Smooth muscle cell (in vitro differentiated cells): ENCODE results near the gene C1orf141. TPM values are rescaled to one million over a fixed set of nuclear protein-coding genes. Genes with fewer than 3 reads are reported as not detected.
A peak's percentile ranks its signal among the peaks of the same experiment; 100 is the strongest.
"Not testable (repeated sequence)": the region's sequence is repeated elsewhere in the genome, so short reads cannot be mapped to it uniquely, and the experiment has no call there.

ENCODE experiments used
- DNase-seq: peaks from one replicate; lab custom pipeline; 2025; ENCODE audit not compliant: unreplicated experiment; lab: John Stamatoyannopoulos, UW
- H2AFZ ChIP-seq: fragments of 200-600 bp; sonication (generic); 2 replicates; pipeline ENCODE4 v1.6.0; 2016; ENCODE audit warnings: antibody characterized with exemption, low read depth, mild to moderate bottlenecking
- H3F3A ChIP-seq: fragments of 200-600 bp; sonication (generic); 2 replicates; pipeline ENCODE4 v1.6.0; 2017; ENCODE audit warnings: antibody characterized with exemption, low read depth
- H3K27ac ChIP-seq: fragments of 200-600 bp; sonication (generic); 2 replicates; pipeline ENCODE4 v1.5.1; 2016; ENCODE audit warnings: low read depth, mild to moderate bottlenecking
- H3K27me3 ChIP-seq: fragments of 200-600 bp; sonication (generic); 2 replicates; pipeline ENCODE4 v1.6.1; 2016; ENCODE audit warnings: low read depth, mild to moderate bottlenecking
- H3K36me3 ChIP-seq: fragments of 200-600 bp; sonication (generic); 2 replicates; pipeline ENCODE4 v1.5.1; 2016; ENCODE audit warnings: low read depth
- H3K4me1 ChIP-seq: fragments of 200-600 bp; sonication (generic); 2 replicates; pipeline ENCODE4 v1.5.1; 2016; ENCODE audit warnings: low read depth
- H3K4me2 ChIP-seq: fragments of 200-600 bp; sonication (generic); 2 replicates; pipeline ENCODE4 v1.6.0; 2016; ENCODE audit warnings: mild to moderate bottlenecking
- H3K4me3 ChIP-seq: fragments of 200-600 bp; sonication (generic); 2 replicates; pipeline ENCODE4 v1.5.1; 2016; ENCODE audit warnings: mild to moderate bottlenecking
- H3K79me2 ChIP-seq: fragments of 200-600 bp; sonication (generic); 2 replicates; pipeline ENCODE4 v1.6.0; 2016; ENCODE audit warnings: low read depth, mild to moderate bottlenecking
- H3K9ac ChIP-seq: fragments of 200-600 bp; sonication (generic); 2 replicates; pipeline ENCODE4 v1.6.0; 2016; ENCODE audit warnings: low read depth
- H3K9me3 ChIP-seq: fragments of 200-600 bp; sonication (generic); replicated peaks from 2 replicates; pipeline ENCODE4 v1.5.1; 2016; ENCODE audit warnings: low read depth
- H4K20me1 ChIP-seq: fragments of 200-600 bp; sonication (generic); 2 replicates; pipeline ENCODE4 v1.6.0; 2016; ENCODE audit warnings: low read depth
- WGBS: methylation state at CpG from one replicate; pipeline ENCODE4 v1.1.7; 2016; ENCODE audit warnings: low lambda C conversion rate; 5-methylcytosine and 5-hydroxymethylcytosine counted together
- polyA plus RNA-seq: library from polyadenylated mRNA; unstranded; fragments of >200 nt; fragmentation: Nextera tagmentation; extraction: Ambion mirVana; gene quantifications from 2 replicates; pipeline ENCODE4 v1.2.1, GENCODE V29; 2016
- total RNA-seq: library from RNA; depleted of rRNA; stranded (reverse); fragments of >200 nt; gene quantifications from 2 replicates; pipeline ENCODE4 v1.2.3, GENCODE V29; 2014
- TF ChIP-seq, protein P1 (sequence below): fragments of 200-600 bp; sonication (generic); IDR thresholded peaks from 2 replicates; pipeline ENCODE4 v1.5.1; 2017; ENCODE audit warnings: borderline replicate concordance, mild to moderate bottlenecking, antibody characterized with exemption; ENCODE audit not compliant: insufficient read depth, poor library complexity, severe bottlenecking

Gene C1orf141
- total and polyA plus RNA-seq, 2 experiments from 2014 or later: not detected

DNA sequence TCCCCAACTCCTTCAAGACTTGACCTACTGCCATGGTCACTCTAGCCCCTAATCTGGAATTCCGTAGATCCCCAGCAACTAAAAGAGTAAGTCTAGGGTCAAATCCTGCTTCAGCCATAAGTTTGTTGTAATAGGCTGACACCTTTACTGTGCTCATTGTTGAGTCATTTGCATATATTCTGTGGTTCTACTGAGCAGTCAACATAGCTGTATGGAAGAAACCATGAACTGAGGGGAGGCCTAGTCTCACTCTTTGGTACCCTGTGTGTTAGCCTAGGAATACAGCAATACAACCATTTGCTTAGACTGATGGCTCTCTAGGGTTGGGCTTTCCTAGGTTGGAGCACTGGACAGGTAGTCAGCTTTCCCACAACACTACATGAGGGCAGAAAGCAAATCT, 57.2 kb downstream of the C1orf141 start:
- Histone ChIP-seq H3K27ac (no peak overlapping the region), H3F3A (no peaks in the 10 kb centered on the region), H3K9me3 (no peaks in the 10 kb centered on the region), H3K9ac (no peak overlapping the region), H3K79me2 (no peaks in the 10 kb centered on the region), H4K20me1 (no peaks in the 10 kb centered on the region), H3K4me2 (no peak overlapping the region), H3K36me3 (no peaks in the 10 kb centered on the region), H2AFZ (no peak overlapping the region), H3K4me1 (no peaks in the 10 kb centered on the region), H3K27me3 (no peaks in the 10 kb centered on the region), H3K4me3 (no peak overlapping the region)
- 97% methylated on average over 1 of the region's 1 CpG for WGBS
- TF ChIP-seq, protein P1, sequence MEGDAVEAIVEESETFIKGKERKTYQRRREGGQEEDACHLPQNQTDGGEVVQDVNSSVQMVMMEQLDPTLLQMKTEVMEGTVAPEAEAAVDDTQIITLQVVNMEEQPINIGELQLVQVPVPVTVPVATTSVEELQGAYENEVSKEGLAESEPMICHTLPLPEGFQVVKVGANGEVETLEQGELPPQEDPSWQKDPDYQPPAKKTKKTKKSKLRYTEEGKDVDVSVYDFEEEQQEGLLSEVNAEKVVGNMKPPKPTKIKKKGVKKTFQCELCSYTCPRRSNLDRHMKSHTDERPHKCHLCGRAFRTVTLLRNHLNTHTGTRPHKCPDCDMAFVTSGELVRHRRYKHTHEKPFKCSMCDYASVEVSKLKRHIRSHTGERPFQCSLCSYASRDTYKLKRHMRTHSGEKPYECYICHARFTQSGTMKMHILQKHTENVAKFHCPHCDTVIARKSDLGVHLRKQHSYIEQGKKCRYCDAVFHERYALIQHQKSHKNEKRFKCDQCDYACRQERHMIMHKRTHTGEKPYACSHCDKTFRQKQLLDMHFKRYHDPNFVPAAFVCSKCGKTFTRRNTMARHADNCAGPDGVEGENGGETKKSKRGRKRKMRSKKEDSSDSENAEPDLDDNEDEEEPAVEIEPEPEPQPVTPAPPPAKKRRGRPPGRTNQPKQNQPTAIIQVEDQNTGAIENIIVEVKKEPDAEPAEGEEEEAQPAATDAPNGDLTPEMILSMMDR: no peak
- DNase-seq: no peak

DNA sequence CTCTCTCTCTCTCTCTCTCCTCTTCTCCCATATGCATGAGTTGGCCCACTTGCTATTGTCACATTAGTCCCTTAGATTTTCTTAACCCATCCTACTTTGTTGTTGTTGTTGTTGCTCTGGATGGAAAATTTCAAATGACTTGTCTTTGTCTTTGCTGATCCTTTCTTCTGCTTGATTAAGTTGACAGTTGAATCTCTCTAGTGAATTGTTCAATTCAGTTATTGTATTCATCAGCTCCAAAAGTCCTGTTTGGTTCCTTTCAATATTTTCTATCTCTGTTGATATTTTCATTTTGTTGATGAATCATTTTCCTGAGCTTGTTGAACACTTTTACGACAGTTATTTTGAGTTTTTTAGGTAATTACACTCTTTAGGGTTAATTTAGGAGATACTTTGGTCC, 62.0 kb downstream of the C1orf141 start:
- H3K9ac ChIP-seq: no peak overlapping the region
- no peak for DNase-seq
- H3K36me3 ChIP-seq: no peaks in the 10 kb centered on the region
- H3F3A ChIP-seq: no peaks in the 10 kb centered on the region
- H3K4me1 ChIP-seq: no peaks in the 10 kb centered on the region
- no peak overlapping the region for H3K4me2 ChIP-seq
- no peaks in the 10 kb centered on the region for H3K79me2 ChIP-seq
- peaks cover 5% of the 10 kb centered on the region for H3K9me3 ChIP-seq
- 91% methylated on average over 1 of the region's 1 CpG for WGBS
- no peaks in the 10 kb centered on the region for H4K20me1 ChIP-seq
- TF ChIP-seq, protein P1: no peak
- no peak overlapping the region for H2AFZ ChIP-seq
- no peaks in the 10 kb centered on the region for H3K27me3 ChIP-seq
- no peak overlapping the region for H3K4me3 ChIP-seq
- H3K27ac ChIP-seq: no peak overlapping the region

DNA sequence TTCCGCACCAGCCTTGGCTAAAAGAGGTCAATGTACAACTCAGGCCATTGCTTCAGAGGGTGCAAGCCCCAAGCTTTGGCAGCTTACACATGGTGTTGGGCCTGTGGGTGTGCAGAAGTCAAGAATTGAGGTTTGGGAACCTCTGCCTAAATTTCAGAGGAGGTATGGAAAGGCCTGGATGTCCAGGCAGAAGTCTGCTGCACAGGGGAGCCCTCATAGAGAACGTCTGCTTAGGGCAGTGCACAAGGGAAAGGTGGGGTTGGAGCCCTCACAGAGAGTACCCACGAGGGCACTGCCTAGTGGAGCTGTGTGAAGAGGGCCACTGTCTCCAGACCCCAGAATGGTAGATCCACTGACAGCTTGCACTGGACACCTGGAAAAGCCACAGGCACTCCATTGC, 67.1 kb downstream of the C1orf141 start:
- not testable (repeated sequence) for H3K27ac ChIP-seq, H4K20me1 ChIP-seq, H3K4me1 ChIP-seq, H3K36me3 ChIP-seq, H3F3A ChIP-seq, H3K4me2 ChIP-seq, H3K9ac ChIP-seq, DNase-seq, H3K4me3 ChIP-seq, H3K79me2 ChIP-seq, H3K27me3 ChIP-seq, H2AFZ ChIP-seq, H3K9me3 ChIP-seq
- WGBS: 64% methylated on average over 3 of the region's 3 CpGs

DNA sequence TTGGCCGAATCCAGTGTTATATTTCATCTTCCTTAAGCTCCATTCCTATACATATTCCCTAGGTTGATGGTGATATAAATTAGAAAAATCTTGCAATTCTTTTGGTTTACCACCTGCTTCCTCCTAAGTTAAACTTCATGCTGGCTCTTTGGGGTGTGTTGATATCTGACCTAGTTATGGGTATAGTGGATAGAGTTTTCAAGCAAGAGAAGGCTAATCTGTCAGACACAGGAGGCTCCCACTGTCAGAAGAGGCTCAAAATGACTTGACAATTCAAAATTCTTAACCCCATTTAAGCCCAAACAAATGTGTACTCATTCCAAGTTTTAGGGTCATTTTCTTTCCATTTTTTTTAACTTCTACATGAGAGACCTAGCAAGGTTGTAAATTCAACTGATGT, 72.4 kb downstream of the C1orf141 start:
- Histone ChIP-seq H3K4me3 (no peak overlapping the region), H3K9ac (no peak overlapping the region), H3K79me2 (no peaks in the 10 kb centered on the region), H3K9me3 (no peaks in the 10 kb centered on the region), H3K4me2 (no peak overlapping the region), H2AFZ (no peak overlapping the region), H3K27me3 (no peaks in the 10 kb centered on the region), H3K27ac (peak overlapping the region; percentile 95), H3K36me3 (no peaks in the 10 kb centered on the region), H3F3A (peaks cover 9% of the 10 kb centered on the region), H3K4me1 (peaks cover 16% of the 10 kb centered on the region), H4K20me1 (no peaks in the 10 kb centered on the region)
- TF ChIP-seq, protein P1: no peak
- 97% methylated on average over 1 of the region's 1 CpG for WGBS
- DNase-seq: no peak
